DMS53 treated with DMSO at 0.1 percent for 48 hours (cell line): Measurements from ENCODE around the gene TOP3A.
"Not testable (repeated sequence)": the region's sequence is repeated elsewhere in the genome, so short reads cannot be mapped to it uniquely, and the experiment has no call there.

ENCODE experiments used
- DNase-seq: peaks from one replicate; lab custom pipeline; 2025; ENCODE audit not compliant: unreplicated experiment; lab: John Stamatoyannopoulos, UW

TOP3A gene

GRCh38 chr17:18314731-18315561, at the start of gene TOP3A, which contains the start of gene SMCR8:
TSS of gene TOP3A (minus strand) at chr17:18314994. CDS start at chr17:18314778, 216 bp downstream.
TSS of gene SMCR8 (plus strand) at chr17:18315293. CDS start at chr17:18315790, 497 bp downstream.
- peak; percentile 96 for DNase-seq

GRCh38 chr17:18364166-18364565, 49.4 kb upstream of the TOP3A start:
- no peak for DNase-seq

GRCh38 chr17:18363101-18364049, 48.6 kb upstream of the TOP3A start, which contains the start of gene SHMT1:
TSS of gene SHMT1 (minus strand) at chr17:18363550. CDS start at chr17:18355981, 7,569 bp downstream.
- DNase-seq: peak; percentile 80

- no peak for DNase-seq
Observed at GRCh38 chr17:18362698-18363100, 47.9 kb upstream of the TOP3A start.

GRCh38 chr17:18361837-18362697, 47.3 kb upstream of the TOP3A start:
- no peak for DNase-seq

GRCh38 chr17:18360518-18360917, 45.7 kb upstream of the TOP3A start:
- DNase-seq: no peak

GRCh38 chr17:18356624-18357023, 41.8 kb upstream of the TOP3A start:
- DNase-seq: no peak

- DNase-seq: no peak
Observed at GRCh38 chr17:18353541-18353940, 38.7 kb upstream of the TOP3A start.

GRCh38 chr17:18344021-18344420, 29.2 kb upstream of the TOP3A start:
- no peak for DNase-seq

- DNase-seq: no peak
Observed at GRCh38 chr17:18339933-18340332, 25.1 kb upstream of the TOP3A start.

GRCh38 chr17:18338158-18338557, 23.4 kb upstream of the TOP3A start:
- DNase-seq: not testable (repeated sequence)

GRCh38 chr17:18332909-18333489, 18.2 kb upstream of the TOP3A start:
- DNase-seq: no peak

GRCh38 chr17:18331879-18332278, 17.1 kb upstream of the TOP3A start:
- no peak for DNase-seq

GRCh38 chr17:18328643-18329204, 13.9 kb upstream of the TOP3A start:
- DNase-seq: no peak

- DNase-seq: no peak
Observed at GRCh38 chr17:18327556-18327955, 12.8 kb upstream of the TOP3A start.

GRCh38 chr17:18327093-18327492, 12.3 kb upstream of the TOP3A start:
- DNase-seq: no peak

- DNase-seq: no peak
Observed at GRCh38 chr17:18326572-18326971, 11.8 kb upstream of the TOP3A start.

GRCh38 chr17:18326039-18326438, 11.2 kb upstream of the TOP3A start:
- no peak for DNase-seq

GRCh38 chr17:18324140-18325050, 9.6 kb upstream of the TOP3A start:
- DNase-seq: no peak
